Stimulated activated CD8-positive, alpha-beta memory T cell treated with anti-CD3 and anti-CD28 coated beads, Interleukin-4, amount 100 ng/mL, for 24 hours (primary cell): ENCODE data around the gene TTC17.

Source experiments
- DNase-seq: peaks from one replicate; pipeline ENCODE4 v3.0.0-alpha.2; 2020; ENCODE audit warnings: low read depth

TTC17 gene

DNA sequence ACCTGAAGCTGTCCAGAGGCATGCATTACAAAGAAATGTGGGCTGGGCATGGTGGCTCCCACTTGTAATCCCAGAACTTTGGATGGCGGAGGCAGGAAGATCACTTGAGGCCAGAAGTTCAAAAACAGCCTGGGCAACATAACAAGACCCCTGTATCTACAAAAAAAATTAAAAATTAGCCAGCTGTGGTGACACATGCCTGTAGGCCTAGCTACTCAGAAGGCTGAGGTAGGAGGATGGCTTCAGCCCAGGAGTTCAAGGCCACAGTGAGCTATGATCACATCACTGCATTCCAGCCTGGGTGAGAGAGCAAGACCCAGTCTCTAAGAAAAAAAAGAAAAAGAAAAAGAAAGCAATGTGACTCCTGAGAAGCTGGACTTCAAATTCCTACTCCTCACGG lies 183.3 kb downstream of the TTC17 start:
- no peak for DNase-seq

DNA sequence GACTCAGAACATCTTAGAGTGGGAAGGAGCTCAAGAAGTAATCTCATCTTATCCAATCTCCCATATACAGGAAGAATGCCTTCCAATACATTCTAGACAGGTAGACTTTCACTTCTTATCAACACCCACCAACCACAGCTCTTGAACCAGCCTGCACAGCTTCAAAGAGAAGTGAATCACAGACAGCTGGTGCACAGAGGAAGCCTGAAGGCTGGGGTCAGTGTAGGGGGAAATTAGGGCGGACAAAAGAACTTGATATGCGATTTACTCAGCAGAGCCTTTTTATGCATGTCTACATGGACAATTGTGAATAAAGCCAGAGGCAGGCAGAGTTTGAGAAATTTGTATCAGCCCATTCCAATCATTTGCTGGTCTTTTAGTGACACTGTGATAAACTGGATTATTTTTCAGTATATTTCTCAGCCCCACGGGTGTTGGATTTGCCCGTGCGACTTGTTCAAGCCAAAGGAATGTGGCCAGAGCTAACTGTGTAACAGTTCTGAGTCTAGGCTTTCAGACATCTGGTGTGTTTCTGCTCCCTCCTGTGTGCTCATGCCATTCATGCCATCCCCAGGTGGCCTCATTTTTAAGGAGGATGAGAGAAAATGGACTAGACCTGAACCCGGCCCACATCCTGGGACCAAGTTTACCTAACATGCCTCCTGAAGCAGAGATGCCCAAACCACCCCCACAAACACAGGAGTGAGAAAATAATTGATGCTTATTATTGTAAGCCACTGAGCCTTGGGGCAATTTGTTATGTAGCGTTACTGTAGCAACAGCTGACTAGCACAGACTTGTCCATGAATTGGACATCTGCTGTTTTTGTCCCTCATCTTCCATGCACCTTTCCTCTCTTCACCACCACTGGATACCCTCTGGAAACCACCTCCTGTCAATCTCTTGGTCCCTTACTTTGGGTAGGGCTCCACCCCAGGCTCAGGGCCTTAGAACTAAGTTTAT lies 184.3 kb downstream of the TTC17 start:
- DNase-seq = no peak
